LNCAP (cell line): ENCODE measurements around the gene RALGAPA1.

Source experiments
- TF ChIP-seq, protein P1 (sequence below): fragments of 450-650 bp; IDR thresholded peaks from 2 replicates; pipeline ENCODE4 v1.5.1; 2017; ENCODE audit warnings: mild to moderate bottlenecking

The RALGAPA1 gene

GRCh38 chr14:35783699-35784098 lies 25.4 kb downstream of the RALGAPA1 start:
- TF ChIP-seq, protein P1, sequence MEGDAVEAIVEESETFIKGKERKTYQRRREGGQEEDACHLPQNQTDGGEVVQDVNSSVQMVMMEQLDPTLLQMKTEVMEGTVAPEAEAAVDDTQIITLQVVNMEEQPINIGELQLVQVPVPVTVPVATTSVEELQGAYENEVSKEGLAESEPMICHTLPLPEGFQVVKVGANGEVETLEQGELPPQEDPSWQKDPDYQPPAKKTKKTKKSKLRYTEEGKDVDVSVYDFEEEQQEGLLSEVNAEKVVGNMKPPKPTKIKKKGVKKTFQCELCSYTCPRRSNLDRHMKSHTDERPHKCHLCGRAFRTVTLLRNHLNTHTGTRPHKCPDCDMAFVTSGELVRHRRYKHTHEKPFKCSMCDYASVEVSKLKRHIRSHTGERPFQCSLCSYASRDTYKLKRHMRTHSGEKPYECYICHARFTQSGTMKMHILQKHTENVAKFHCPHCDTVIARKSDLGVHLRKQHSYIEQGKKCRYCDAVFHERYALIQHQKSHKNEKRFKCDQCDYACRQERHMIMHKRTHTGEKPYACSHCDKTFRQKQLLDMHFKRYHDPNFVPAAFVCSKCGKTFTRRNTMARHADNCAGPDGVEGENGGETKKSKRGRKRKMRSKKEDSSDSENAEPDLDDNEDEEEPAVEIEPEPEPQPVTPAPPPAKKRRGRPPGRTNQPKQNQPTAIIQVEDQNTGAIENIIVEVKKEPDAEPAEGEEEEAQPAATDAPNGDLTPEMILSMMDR, result no peak

- TF ChIP-seq, protein P1, result no peak
These were observed 29.7 kb downstream of the RALGAPA1 start for GRCh38 chr14:35779368-35779767.

DNA sequence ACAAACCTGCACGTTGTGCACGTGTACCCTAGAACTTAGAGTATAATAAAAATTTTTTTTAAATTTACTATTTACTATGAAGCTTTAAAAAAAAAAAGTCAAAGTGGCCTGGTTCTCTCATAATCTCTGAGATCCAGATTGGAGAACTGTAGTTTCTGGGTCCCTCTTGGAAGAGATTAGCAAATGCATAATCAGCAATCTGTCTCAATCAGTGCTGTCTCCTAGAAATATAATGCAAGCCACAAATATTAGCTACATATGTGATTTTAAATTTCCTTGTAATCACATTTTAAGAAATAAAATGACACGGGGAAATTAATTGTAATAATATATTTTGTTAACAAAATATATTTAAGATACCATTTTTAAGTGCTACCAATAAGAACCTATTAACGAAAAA lies 32.3 kb downstream of the RALGAPA1 start:
- TF ChIP-seq, protein P1, result no peak

GRCh38 chr14:35766700-35767082 lies 42.4 kb downstream of the RALGAPA1 start:
- TF ChIP-seq, protein P1, result no peak

DNA sequence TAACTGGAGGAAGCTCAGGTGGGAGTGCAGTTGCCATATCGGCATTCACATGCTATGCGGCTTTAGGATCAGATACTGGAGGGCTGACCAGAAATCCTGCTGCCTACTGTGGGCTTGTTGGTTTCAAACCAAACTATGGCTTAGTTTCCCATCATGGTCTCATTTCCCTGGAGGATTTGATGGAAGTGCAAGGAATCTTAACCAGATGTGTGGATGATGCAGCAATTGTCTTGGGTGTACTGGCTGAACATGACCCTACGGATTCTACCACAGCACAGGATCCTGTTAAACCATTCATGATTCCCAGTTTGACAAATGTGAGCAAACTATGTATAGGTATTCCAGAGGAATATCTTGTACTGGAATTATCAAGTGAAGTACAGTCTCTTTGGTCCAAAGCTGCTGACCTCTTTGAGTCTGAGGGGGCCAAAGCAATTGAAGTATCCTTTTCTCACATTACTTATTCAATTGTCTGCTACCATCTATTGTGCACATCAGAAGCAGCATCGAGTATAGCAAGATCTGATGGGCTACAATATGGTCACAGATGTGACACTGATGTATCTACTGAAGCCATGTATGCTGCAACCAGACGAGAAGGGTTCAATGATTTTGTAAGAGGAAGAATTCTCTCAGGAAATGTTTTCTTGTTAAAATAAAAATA lies 42.9 kb downstream of the RALGAPA1 start:
- TF ChIP-seq, protein P1, result no peak

GRCh38 chr14:35761922-35762321 lies 47.2 kb downstream of the RALGAPA1 start:
- TF ChIP-seq, protein P1, result no peak

GRCh38 chr14:35760143-35760542 lies 49.0 kb downstream of the RALGAPA1 start:
- TF ChIP-seq, protein P1, result no peak
